ENCODE measurements around the gene DUS3L.

Gene DUS3L

DNA sequence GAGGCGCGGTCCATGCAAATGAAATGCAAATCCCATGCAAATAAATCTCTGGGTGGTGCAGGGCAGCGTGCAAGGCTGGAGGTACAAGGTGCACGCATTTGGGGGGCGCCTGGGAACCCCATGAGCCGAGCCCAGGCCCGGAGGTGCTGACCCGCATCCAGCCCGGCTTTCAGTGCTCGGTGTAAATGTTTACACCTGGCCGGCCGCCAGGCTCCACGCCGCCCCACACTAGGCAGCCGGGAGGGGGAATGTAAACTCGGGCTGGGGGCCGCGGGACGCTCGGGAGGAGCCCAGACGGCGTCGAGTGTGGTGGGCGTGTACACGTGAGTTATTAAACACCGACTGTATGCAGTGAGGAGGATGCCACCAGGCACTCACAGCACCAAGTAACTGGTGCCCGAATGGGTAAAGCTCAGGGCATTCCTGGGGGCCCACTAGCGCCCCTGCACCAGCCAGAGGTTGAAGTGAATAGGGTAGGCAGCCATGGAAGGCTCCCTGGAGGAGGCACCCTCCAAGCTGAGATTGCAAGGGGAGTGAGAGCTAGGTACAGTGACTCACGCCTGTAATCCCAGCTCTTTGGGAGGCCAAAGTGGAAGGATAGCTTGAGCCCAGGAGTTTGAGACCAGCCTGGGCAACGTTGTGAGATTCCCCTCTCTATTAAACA, 31.4 kb upstream of the DUS3L start:
- no peak for DNase-seq (ENCODE audit: low spot score)
- no peak overlapping the region for H3K27ac ChIP-seq (ENCODE audit: poor library complexity, severe bottlenecking)
- no peaks in the 10 kb centered on the region for H3K9me3 ChIP-seq (ENCODE audit: severe bottlenecking)
- ATAC-seq (ENCODE audit: low read depth): no peak
- H3K4me3 ChIP-seq (ENCODE audit: severe bottlenecking): no peak overlapping the region
- H3K4me1 ChIP-seq (ENCODE audit: insufficient read depth, poor library complexity, severe bottlenecking): no peaks in the 10 kb centered on the region
- TF ChIP-seq, protein P1, sequence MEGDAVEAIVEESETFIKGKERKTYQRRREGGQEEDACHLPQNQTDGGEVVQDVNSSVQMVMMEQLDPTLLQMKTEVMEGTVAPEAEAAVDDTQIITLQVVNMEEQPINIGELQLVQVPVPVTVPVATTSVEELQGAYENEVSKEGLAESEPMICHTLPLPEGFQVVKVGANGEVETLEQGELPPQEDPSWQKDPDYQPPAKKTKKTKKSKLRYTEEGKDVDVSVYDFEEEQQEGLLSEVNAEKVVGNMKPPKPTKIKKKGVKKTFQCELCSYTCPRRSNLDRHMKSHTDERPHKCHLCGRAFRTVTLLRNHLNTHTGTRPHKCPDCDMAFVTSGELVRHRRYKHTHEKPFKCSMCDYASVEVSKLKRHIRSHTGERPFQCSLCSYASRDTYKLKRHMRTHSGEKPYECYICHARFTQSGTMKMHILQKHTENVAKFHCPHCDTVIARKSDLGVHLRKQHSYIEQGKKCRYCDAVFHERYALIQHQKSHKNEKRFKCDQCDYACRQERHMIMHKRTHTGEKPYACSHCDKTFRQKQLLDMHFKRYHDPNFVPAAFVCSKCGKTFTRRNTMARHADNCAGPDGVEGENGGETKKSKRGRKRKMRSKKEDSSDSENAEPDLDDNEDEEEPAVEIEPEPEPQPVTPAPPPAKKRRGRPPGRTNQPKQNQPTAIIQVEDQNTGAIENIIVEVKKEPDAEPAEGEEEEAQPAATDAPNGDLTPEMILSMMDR (IDR thresholded peaks at IDR 0.05; ENCODE audit: poor library complexity, severe bottlenecking): no peak
- no peaks in the 10 kb centered on the region for H3K27me3 ChIP-seq (ENCODE audit: insufficient read depth, poor library complexity, severe bottlenecking)
- no peaks in the 10 kb centered on the region for H3K36me3 ChIP-seq (ENCODE audit: low read depth)

DNA sequence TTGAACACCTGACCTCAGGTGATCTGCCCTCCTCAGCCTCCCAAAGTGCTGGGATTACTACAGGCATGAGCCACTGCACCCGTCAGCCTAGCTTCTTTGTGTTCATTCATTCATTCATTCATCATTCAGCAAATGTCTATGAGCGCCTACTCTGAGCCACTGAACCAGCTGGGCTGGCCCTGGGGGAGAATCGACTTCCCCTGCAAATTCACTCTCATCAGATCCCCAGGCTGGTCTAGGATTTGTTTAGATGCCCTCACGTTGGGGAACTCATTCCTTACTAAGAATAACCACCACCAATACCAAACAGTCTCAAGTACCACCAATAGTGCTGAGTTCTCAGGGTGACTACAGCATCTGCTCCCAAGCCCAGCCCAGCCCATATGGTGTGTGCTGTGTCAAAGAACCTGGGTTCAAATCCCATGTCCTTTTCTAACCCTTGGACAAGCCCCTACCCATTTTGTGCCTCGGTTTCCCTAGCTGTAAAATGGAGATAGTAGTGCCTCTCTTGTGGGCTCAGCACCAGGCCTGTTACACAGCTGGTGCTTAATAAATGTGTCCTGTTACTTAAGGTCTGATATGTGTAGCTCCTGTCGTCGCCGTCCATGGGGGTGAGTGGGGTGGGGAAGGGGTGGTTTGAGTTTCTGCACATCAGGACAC, 30.7 kb upstream of the DUS3L start:
- H3K36me3 ChIP-seq (ENCODE audit: low read depth): no peaks in the 10 kb centered on the region
- H3K27me3 ChIP-seq (ENCODE audit: insufficient read depth, poor library complexity, severe bottlenecking): no peaks in the 10 kb centered on the region
- no peak overlapping the region for H3K27ac ChIP-seq (ENCODE audit: poor library complexity, severe bottlenecking)
- no peaks in the 10 kb centered on the region for H3K9me3 ChIP-seq (ENCODE audit: severe bottlenecking)
- no peaks in the 10 kb centered on the region for H3K4me1 ChIP-seq (ENCODE audit: insufficient read depth, poor library complexity, severe bottlenecking)
- DNase-seq (ENCODE audit: low spot score): no peak
- ATAC-seq (ENCODE audit: low read depth): no peak
- no peak overlapping the region for H3K4me3 ChIP-seq (ENCODE audit: severe bottlenecking)
- TF ChIP-seq, protein P1 (IDR thresholded peaks at IDR 0.05; ENCODE audit: poor library complexity, severe bottlenecking): no peak

DNA sequence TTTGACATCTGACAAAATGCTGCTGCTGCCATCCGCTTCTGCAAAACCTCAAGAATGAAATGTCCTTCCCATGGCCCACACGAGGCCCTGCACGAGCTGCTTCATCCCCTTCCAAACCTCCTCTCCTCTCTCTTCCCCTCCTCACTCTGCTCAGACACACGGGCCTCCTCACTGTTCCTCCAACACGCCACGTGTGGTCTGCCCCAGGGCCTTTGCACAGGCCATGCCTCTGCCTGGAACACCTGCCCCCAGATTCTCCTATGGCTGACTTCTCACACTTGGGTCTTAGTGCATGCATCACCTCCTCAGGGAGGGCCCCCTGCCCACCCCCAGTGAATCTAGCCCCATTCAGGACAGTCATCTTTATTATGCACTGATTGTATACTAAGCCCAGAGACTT, 29.8 kb upstream of the DUS3L start:
- Histone ChIP-seq H3K36me3 (ENCODE audit: low read depth) (no peaks in the 10 kb centered on the region), H3K27ac (ENCODE audit: poor library complexity, severe bottlenecking) (no peak overlapping the region), H3K9me3 (ENCODE audit: severe bottlenecking) (no peaks in the 10 kb centered on the region), H3K27me3 (ENCODE audit: insufficient read depth, poor library complexity, severe bottlenecking) (no peaks in the 10 kb centered on the region), H3K4me3 (ENCODE audit: severe bottlenecking) (no peak overlapping the region), H3K4me1 (ENCODE audit: insufficient read depth, poor library complexity, severe bottlenecking) (no peaks in the 10 kb centered on the region)
- TF ChIP-seq, protein P1 (IDR thresholded peaks at IDR 0.05; ENCODE audit: poor library complexity, severe bottlenecking): no peak
- DNase-seq (ENCODE audit: low spot score) (no peak), ATAC-seq (ENCODE audit: low read depth) (no peak)

DNA sequence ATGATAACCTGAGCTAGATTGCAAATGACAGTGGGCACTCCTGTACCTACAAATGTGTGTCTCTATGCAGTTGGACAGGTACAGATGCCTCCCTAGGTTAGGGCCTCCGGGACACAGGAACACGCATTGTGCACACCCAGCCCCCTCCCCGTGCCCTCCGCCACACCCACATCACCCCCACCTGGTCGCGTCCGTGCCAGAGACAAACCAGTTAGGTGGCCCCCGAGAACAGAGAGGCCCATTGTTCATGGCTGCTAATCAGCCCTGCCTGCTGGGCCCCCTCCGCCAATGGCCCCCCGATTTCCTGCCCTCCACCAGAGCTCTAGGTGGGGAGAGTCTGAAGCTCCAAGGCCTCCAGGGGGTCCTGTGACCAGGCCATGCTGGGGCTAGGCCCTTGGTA, 27.6 kb upstream of the DUS3L start:
- Histone ChIP-seq H3K9me3 (ENCODE audit: severe bottlenecking) (no peaks in the 10 kb centered on the region), H3K27me3 (ENCODE audit: insufficient read depth, poor library complexity, severe bottlenecking) (no peaks in the 10 kb centered on the region), H3K4me3 (ENCODE audit: severe bottlenecking) (no peak overlapping the region), H3K27ac (ENCODE audit: poor library complexity, severe bottlenecking) (no peak overlapping the region), H3K36me3 (ENCODE audit: low read depth) (no peaks in the 10 kb centered on the region), H3K4me1 (ENCODE audit: insufficient read depth, poor library complexity, severe bottlenecking) (no peaks in the 10 kb centered on the region)
- ATAC-seq (ENCODE audit: low read depth) (no peak), DNase-seq (ENCODE audit: low spot score) (no peak)
- TF ChIP-seq, protein P1 (IDR thresholded peaks at IDR 0.05; ENCODE audit: poor library complexity, severe bottlenecking): no peak

DNA sequence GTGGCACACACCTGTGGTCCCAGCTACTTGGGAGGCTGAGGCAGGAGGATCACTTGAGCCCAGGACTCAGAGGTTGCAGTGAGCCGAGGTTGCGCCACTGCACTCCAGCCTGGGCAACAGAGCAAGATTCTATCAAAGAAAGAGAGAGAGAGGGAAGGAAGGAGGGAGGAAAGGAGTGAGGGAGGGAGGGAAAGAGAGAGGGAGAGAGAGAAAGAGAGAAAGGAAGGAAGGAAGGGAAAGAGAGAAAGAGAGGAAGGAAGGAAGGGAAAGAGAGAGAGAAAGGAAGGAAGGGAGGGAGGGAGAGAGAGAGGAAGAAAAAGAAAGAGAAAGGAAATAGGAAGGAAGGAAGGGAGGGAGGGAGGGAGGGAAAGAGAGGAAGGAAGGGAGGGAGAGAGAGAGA, 26.3 kb upstream of the DUS3L start:
- no peak for ATAC-seq (ENCODE audit: low read depth)

More for the DNA sequence above, 26.3 kb upstream of the DUS3L start:
- Histone ChIP-seq H3K27me3 (ENCODE audit: insufficient read depth, poor library complexity, severe bottlenecking) (no peaks in the 10 kb centered on the region), H3K9me3 (ENCODE audit: severe bottlenecking) (no peaks in the 10 kb centered on the region), H3K27ac (ENCODE audit: poor library complexity, severe bottlenecking) (no peak overlapping the region), H3K4me3 (ENCODE audit: severe bottlenecking) (no peak overlapping the region), H3K36me3 (ENCODE audit: low read depth) (no peaks in the 10 kb centered on the region), H3K4me1 (ENCODE audit: insufficient read depth, poor library complexity, severe bottlenecking) (no peaks in the 10 kb centered on the region)
- no peak for DNase-seq (ENCODE audit: low spot score)
- TF ChIP-seq, protein P1 (IDR thresholded peaks at IDR 0.05; ENCODE audit: poor library complexity, severe bottlenecking): no peak

Data from RWPE2 (cell line).